ENCODE data around the gene EIF5AL1.
"Not testable (repeated sequence)": the region's sequence is repeated elsewhere in the genome, so short reads cannot be mapped to it uniquely, and the experiment has no call there.

DNA sequence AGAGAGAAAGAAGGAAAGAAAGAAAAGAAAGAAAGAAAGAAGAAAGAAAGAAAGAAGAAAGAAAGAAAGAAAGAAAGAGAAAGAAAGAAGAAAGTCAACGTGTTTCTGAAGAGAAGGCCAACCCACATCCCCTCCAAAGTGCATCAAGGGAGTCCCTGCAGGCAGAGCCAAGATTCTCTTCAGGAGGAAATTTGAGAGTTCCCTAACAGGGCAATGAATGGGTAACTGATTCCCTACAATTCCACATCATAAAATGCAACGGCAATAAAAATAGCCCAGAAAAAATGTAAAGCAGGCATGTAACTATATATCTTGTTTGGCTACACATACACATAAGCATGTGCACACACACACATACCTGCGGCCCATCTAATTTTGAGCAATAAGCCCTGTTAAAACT lies 32.1 kb downstream of the EIF5AL1 start:
- TF ChIP-seq, protein P1, sequence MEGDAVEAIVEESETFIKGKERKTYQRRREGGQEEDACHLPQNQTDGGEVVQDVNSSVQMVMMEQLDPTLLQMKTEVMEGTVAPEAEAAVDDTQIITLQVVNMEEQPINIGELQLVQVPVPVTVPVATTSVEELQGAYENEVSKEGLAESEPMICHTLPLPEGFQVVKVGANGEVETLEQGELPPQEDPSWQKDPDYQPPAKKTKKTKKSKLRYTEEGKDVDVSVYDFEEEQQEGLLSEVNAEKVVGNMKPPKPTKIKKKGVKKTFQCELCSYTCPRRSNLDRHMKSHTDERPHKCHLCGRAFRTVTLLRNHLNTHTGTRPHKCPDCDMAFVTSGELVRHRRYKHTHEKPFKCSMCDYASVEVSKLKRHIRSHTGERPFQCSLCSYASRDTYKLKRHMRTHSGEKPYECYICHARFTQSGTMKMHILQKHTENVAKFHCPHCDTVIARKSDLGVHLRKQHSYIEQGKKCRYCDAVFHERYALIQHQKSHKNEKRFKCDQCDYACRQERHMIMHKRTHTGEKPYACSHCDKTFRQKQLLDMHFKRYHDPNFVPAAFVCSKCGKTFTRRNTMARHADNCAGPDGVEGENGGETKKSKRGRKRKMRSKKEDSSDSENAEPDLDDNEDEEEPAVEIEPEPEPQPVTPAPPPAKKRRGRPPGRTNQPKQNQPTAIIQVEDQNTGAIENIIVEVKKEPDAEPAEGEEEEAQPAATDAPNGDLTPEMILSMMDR (IDR thresholded peaks at IDR 0.05; ENCODE audit: insufficient read depth, low read length), result not testable (repeated sequence)
- TF ChIP-seq SPI1 (IDR thresholded peaks at IDR 0.05; ENCODE audit: borderline replicate concordance, low read depth); POLR2AphosphoS5 (IDR thresholded peaks at IDR 0.05; ENCODE audit: low read depth); GABPA (IDR thresholded peaks at IDR 0.05; ENCODE audit: low read depth): not testable (repeated sequence)
- TF ChIP-seq, protein P2, sequence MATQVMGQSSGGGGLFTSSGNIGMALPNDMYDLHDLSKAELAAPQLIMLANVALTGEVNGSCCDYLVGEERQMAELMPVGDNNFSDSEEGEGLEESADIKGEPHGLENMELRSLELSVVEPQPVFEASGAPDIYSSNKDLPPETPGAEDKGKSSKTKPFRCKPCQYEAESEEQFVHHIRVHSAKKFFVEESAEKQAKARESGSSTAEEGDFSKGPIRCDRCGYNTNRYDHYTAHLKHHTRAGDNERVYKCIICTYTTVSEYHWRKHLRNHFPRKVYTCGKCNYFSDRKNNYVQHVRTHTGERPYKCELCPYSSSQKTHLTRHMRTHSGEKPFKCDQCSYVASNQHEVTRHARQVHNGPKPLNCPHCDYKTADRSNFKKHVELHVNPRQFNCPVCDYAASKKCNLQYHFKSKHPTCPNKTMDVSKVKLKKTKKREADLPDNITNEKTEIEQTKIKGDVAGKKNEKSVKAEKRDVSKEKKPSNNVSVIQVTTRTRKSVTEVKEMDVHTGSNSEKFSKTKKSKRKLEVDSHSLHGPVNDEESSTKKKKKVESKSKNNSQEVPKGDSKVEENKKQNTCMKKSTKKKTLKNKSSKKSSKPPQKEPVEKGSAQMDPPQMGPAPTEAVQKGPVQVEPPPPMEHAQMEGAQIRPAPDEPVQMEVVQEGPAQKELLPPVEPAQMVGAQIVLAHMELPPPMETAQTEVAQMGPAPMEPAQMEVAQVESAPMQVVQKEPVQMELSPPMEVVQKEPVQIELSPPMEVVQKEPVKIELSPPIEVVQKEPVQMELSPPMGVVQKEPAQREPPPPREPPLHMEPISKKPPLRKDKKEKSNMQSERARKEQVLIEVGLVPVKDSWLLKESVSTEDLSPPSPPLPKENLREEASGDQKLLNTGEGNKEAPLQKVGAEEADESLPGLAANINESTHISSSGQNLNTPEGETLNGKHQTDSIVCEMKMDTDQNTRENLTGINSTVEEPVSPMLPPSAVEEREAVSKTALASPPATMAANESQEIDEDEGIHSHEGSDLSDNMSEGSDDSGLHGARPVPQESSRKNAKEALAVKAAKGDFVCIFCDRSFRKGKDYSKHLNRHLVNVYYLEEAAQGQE (IDR thresholded peaks at IDR 0.05; ENCODE audit: insufficient replicate concordance, low read depth), result not testable (repeated sequence)

Data from HL-60 (cell line).